Left lung (tissue), 10 donors: ENCODE results near the gene ZNF598. TPM values are rescaled to one million over a fixed set of nuclear protein-coding genes. Genes with fewer than 3 reads are reported as not detected.

Experiments
- ATAC-seq: fragments of 200-7000 bp; cut with Tn5 transposase; one replicate; pipeline ENCODE4 v1.9.1; 2020; ENCODE audit warnings: moderate library complexity
- DNase-seq, 4 donors: peaks; one replicate each; pipeline ENCODE4 v3.0.0-alpha.2; 2013 to 2020
- H3K27ac ChIP-seq, 2 donors: fragments of 200-600 bp; sonication (generic) in 1 of 2; one replicate each; pipeline versions ENCODE4 v1.5.0 to v1.8.0; 2020 to 2021
- H3K27me3 ChIP-seq, 2 donors: fragments of 200-600 bp; sonication (generic) in 1 of 2; one replicate each; pipeline versions ENCODE4 v1.5.0 to v1.8.0; 2020 to 2021
- H3K36me3 ChIP-seq, 2 donors: fragments of 200-600 bp; sonication (generic) in 1 of 2; one replicate each; pipeline versions ENCODE4 v1.5.0 to v1.8.0; 2020 to 2021
- H3K4me1 ChIP-seq, 2 donors: fragments of 200-600 bp; one replicate each; pipeline ENCODE4 v1.8.0; 2021
- H3K4me3 ChIP-seq, 2 donors: fragments of 200-600 bp; sonication (generic) in 1 of 2; one replicate each; pipeline versions ENCODE4 v1.5.0 to v1.8.0; 2020 to 2021; ENCODE audit warnings: mild to moderate bottlenecking in 1 of 2
- H3K9me3 ChIP-seq, 2 donors: fragments of 200-600 bp; sonication (generic) in 1 of 2; one replicate each; pipeline versions ENCODE4 v1.5.0 to v1.8.0; 2020 to 2021
- CTCF ChIP-seq, 2 donors: fragments of 200-600 bp; sonication (generic) in 1 of 2; IDR thresholded peaks; one replicate each; pipeline versions ENCODE4 v1.5.0 to v1.8.0; 2021; ENCODE audit warnings: antibody characterized with exemption in 2 of 2
- intact Hi-C, 2 donors: fragments of 100-400 bp; cut with DNase I; formaldehyde crosslinking; loops; one replicate each; pipeline versions ENCODE4 v1.11.2 to v1.14.2; 2022
- polyA plus RNA-seq, 6 donors: library from polyadenylated mRNA; unstranded; fragments of 120-200 nt; gene quantifications; one replicate each; pipeline ENCODE4 v1.2.1, GENCODE V29; 2013; ENCODE audit not compliant: insufficient read length in 6 of 6
- total RNA-seq, 2 donors: library from RNA; stranded (reverse); fragmentation: NEBNext Ultra II Directional; extraction: Animal tissue kit (Norgen Biotek cat#: 25700); gene quantifications; one replicate each; pipeline ENCODE4 v1.2.1, GENCODE V29; 2021
- donor health status: DM: no; HTN: yes; CAD: no.
- donor health status: DM: no; HTN: no; CAD: no.

The ZNF598 gene
- total and polyA plus RNA-seq, 8 donors: 15.2 to 45.9 (median 23.1) TPM

GRCh38 chr16:1982991-1983543, 26.6 kb downstream of the ZNF598 start:
- no peaks in the 10 kb centered on the region for H3K9me3 ChIP-seq
- TF ChIP-seq CTCF (IDR thresholded peaks at IDR 0.05): no peak
- intact Hi-C loops: no loop called here
- peaks cover 0 to 39% of the 10 kb centered on the region in 2 donors for H3K36me3 ChIP-seq
- H3K4me3 ChIP-seq: peak overlapping the region; percentile 71 to 88
- DNase-seq: no peak
- peak overlapping the region; percentile 63 to 88 for H3K27ac ChIP-seq
- peaks cover 15 to 34% of the 10 kb centered on the region in 2 donors for H3K4me1 ChIP-seq
- peaks cover 24 to 58% of the 10 kb centered on the region in 2 donors for H3K27me3 ChIP-seq
- no peak for ATAC-seq

GRCh38 chr16:1982013-1982433, 27.6 kb downstream of the ZNF598 start:
- no peak for TF ChIP-seq CTCF (IDR thresholded peaks at IDR 0.05)

GRCh38 chr16:1981398-1981836, 28.2 kb downstream of the ZNF598 start, which contains the start of gene NOXO1:
Gene NOXO1 (minus strand): TSS chr16:1981469. CDS start chr16:1981179, 290 bp downstream.
- peaks cover 15 to 34% of the 10 kb centered on the region in 2 donors for H3K4me1 ChIP-seq
- TF ChIP-seq CTCF (IDR thresholded peaks at IDR 0.05): no peak
- ATAC-seq (no peak), DNase-seq (no peak)
- H3K27ac ChIP-seq: no peak within 1 kb of the TSS
- H3K4me3 ChIP-seq: peak within 1 kb of the TSS in 1 of 2 donors; percentile 32
- intact Hi-C loops: no loop called here
- H3K27me3 ChIP-seq: peaks cover 24 to 64% of the 10 kb centered on the region in 2 donors
- H3K36me3 ChIP-seq: peaks cover 0 to 45% of the 10 kb centered on the region in 2 donors
- H3K9me3 ChIP-seq: no peaks in the 10 kb centered on the region

More at GRCh38 chr16:1982013-1982433, 27.6 kb downstream of the ZNF598 start:
- H3K27me3 ChIP-seq: peaks cover 24 to 64% of the 10 kb centered on the region in 2 donors
- H3K36me3 ChIP-seq: peaks cover 0 to 45% of the 10 kb centered on the region in 2 donors
- peaks cover 15 to 34% of the 10 kb centered on the region in 2 donors for H3K4me1 ChIP-seq
- no peaks in the 10 kb centered on the region for H3K9me3 ChIP-seq
- no peak for ATAC-seq
- no peak overlapping the region for H3K4me3 ChIP-seq
- intact Hi-C loops: no loop called here
- no peak for DNase-seq
- no peak overlapping the region for H3K27ac ChIP-seq

- no peak for ATAC-seq
- Histone ChIP-seq H3K4me1 (peaks cover 15 to 32% of the 10 kb centered on the region in 2 donors), H3K27me3 (peaks cover 24 to 64% of the 10 kb centered on the region in 2 donors), H3K27ac (no peak overlapping the region), H3K4me3 (peak overlapping the region in 1 of 2 donors; percentile 32), H3K36me3 (peaks cover 0 to 45% of the 10 kb centered on the region in 2 donors), H3K9me3 (no peaks in the 10 kb centered on the region)
- TF ChIP-seq CTCF (IDR thresholded peaks at IDR 0.05): no peak
- DNase-seq: no peak
- intact Hi-C loops: no loop called here
Measured at GRCh38 chr16:1980770-1981087, 28.9 kb downstream of the ZNF598 start.

- Histone ChIP-seq H3K4me3 (peak overlapping the region in 1 of 2 donors; percentile 32), H3K36me3 (peaks cover 0 to 45% of the 10 kb centered on the region in 2 donors), H3K27me3 (peaks cover 24 to 64% of the 10 kb centered on the region in 2 donors), H3K9me3 (no peaks in the 10 kb centered on the region), H3K4me1 (peaks cover 12 to 27% of the 10 kb centered on the region in 2 donors), H3K27ac (peak overlapping the region; percentile 57 to 63)
- ATAC-seq: peak; percentile 1
- TF ChIP-seq CTCF (IDR thresholded peaks at IDR 0.05): no peak
- intact Hi-C loops: no loop called here
- DNase-seq: peak in 1 of 4 donors; percentile 78
Measured at GRCh38 chr16:1980030-1980769, 29.4 kb downstream of the ZNF598 start.
